Measurements from ENCODE around the gene BSX. TPM values are rescaled to one million over a fixed set of nuclear protein-coding genes. Genes with fewer than 3 reads are reported as not detected.

Gene BSX
- total RNA-seq, 1 donor from 2014 or later = not detected

GRCh38 chr11:123006860-123007542 lies 25.4 kb upstream of the BSX start:
- Mint-ChIP-seq H3K36me3 (ENCODE audit: unreplicated experiment) (no peaks in the 10 kb centered on the region), H3K9me3 (ENCODE audit: unreplicated experiment) (peaks cover 3% of the 10 kb centered on the region), H3K27ac (ENCODE audit: unreplicated experiment) (no peak overlapping the region), H3K27me3 (ENCODE audit: unreplicated experiment) (no peaks in the 10 kb centered on the region), H3K4me1 (ENCODE audit: low read depth, unreplicated experiment) (no peaks in the 10 kb centered on the region), H3K4me3 (ENCODE audit: unreplicated experiment) (no peak overlapping the region)
- TF ChIP-seq CTCF (IDR thresholded peaks at IDR 0.05; ENCODE audit: partially characterized antibody, unreplicated experiment) = no peak
- DNase-seq = no peak

- Mint-ChIP-seq H3K4me1 (ENCODE audit: low read depth, unreplicated experiment) (no peaks in the 10 kb centered on the region), H3K27me3 (ENCODE audit: unreplicated experiment) (no peaks in the 10 kb centered on the region), H3K36me3 (ENCODE audit: unreplicated experiment) (no peaks in the 10 kb centered on the region), H3K9me3 (ENCODE audit: unreplicated experiment) (peaks cover 2% of the 10 kb centered on the region), H3K4me3 (ENCODE audit: unreplicated experiment) (no peak overlapping the region), H3K27ac (ENCODE audit: unreplicated experiment) (no peak overlapping the region)
- TF ChIP-seq CTCF (IDR thresholded peaks at IDR 0.05; ENCODE audit: partially characterized antibody, unreplicated experiment) = no peak
- DNase-seq = no peak
Observed at GRCh38 chr11:123000721-123001120, 19.1 kb upstream of the BSX start.

- H3K4me1 Mint-ChIP-seq (ENCODE audit: low read depth, unreplicated experiment) = no peaks in the 10 kb centered on the region
- H3K36me3 Mint-ChIP-seq (ENCODE audit: unreplicated experiment) = no peaks in the 10 kb centered on the region
- H3K9me3 Mint-ChIP-seq (ENCODE audit: unreplicated experiment) = no peaks in the 10 kb centered on the region
- H3K27ac Mint-ChIP-seq (ENCODE audit: unreplicated experiment) = no peak overlapping the region
- H3K4me3 Mint-ChIP-seq (ENCODE audit: unreplicated experiment) = no peak overlapping the region
- no peak for DNase-seq
- no peaks in the 10 kb centered on the region for H3K27me3 Mint-ChIP-seq (ENCODE audit: unreplicated experiment)
- TF ChIP-seq CTCF (IDR thresholded peaks at IDR 0.05; ENCODE audit: partially characterized antibody, unreplicated experiment) = no peak
Observed at GRCh38 chr11:122998727-122999366, 17.2 kb upstream of the BSX start.

- Mint-ChIP-seq H3K4me1 (ENCODE audit: low read depth, unreplicated experiment) (no peaks in the 10 kb centered on the region), H3K9me3 (ENCODE audit: unreplicated experiment) (no peaks in the 10 kb centered on the region), H3K27ac (ENCODE audit: unreplicated experiment) (no peak overlapping the region), H3K4me3 (ENCODE audit: unreplicated experiment) (no peak overlapping the region), H3K36me3 (ENCODE audit: unreplicated experiment) (no peaks in the 10 kb centered on the region), H3K27me3 (ENCODE audit: unreplicated experiment) (no peaks in the 10 kb centered on the region)
- TF ChIP-seq CTCF (IDR thresholded peaks at IDR 0.05; ENCODE audit: partially characterized antibody, unreplicated experiment) = no peak
- no peak for DNase-seq
Observed at GRCh38 chr11:122995526-122995925, 13.9 kb upstream of the BSX start.
